Cardiac fibroblast (primary cell): ENCODE results near the gene CCDC120.
A peak's percentile ranks its signal among the peaks of the same experiment; 100 is the strongest.

Experiments used
- DNase-seq, 2 donors: peaks; one replicate each; pipeline versions ENCODE4 v3.0.0 to v3.0.0-alpha.2; 2010; ENCODE audit warnings: low read depth in 2 of 2
- H3K4me3 ChIP-seq, 2 donors: replicated peaks in 1 of 2; 1 replicate in 1 of 2; 2 replicates in 1 of 2; pipeline ENCODE4 v1.5.1; 2011; ENCODE audit warnings: low read depth in 2 of 2, low read length in 2 of 2, mild to moderate bottlenecking in 2 of 2, moderate library complexity in 1 of 2
- TF ChIP-seq, protein P1 (sequence below): IDR thresholded peaks from one replicate; pipeline ENCODE4 v1.5.1; 2011; ENCODE audit warnings: low read depth, mild to moderate bottlenecking, low read length, inconsistent platforms

Gene CCDC120

DNA sequence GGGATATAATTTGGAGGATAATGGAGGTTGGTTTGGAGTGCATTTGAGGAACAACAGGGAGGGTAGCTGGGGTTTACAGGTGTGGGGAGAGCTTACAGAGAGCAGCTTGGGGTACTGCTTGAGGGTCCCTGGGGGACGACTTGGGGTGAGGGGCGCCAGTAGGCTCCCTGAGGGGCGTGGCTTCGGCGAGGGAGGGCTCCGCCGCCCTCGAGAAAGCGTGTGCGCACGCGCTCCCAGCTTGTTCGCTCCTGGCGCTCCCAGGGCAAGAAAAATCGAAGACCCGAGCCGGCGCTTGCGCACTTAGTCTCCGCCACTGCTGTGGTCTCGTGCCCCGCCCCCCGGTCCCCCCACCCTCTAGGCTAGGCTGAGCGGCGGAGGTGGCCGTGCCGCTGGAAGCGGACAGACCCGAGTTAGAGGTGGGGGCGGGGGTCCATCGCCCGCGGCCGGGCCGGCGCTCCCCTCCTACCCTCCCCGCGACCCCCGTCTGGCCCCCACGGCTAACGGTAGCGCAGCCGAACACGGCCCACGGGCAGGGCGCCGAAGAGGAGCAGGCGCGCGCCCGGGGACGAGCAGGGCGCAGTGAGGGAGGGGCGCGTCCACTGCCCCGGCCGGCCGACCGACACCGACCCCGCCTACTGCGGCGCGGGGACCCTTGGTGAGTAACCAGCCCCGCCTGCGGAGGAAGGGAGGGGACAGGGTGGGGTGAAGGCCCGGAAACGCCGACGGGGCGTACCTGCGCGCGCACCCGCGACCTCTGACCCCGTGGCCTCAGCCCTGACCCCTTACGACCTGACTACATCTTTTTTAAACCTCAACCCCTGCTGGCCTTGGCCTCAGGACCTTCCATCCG lies 5.4 kb upstream of the CCDC120 start:
- peak overlapping the region; percentile 49 to 52 for H3K4me3 ChIP-seq
- TF ChIP-seq, protein P1, sequence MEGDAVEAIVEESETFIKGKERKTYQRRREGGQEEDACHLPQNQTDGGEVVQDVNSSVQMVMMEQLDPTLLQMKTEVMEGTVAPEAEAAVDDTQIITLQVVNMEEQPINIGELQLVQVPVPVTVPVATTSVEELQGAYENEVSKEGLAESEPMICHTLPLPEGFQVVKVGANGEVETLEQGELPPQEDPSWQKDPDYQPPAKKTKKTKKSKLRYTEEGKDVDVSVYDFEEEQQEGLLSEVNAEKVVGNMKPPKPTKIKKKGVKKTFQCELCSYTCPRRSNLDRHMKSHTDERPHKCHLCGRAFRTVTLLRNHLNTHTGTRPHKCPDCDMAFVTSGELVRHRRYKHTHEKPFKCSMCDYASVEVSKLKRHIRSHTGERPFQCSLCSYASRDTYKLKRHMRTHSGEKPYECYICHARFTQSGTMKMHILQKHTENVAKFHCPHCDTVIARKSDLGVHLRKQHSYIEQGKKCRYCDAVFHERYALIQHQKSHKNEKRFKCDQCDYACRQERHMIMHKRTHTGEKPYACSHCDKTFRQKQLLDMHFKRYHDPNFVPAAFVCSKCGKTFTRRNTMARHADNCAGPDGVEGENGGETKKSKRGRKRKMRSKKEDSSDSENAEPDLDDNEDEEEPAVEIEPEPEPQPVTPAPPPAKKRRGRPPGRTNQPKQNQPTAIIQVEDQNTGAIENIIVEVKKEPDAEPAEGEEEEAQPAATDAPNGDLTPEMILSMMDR: no peak
- peak; percentile 38 to 59 for DNase-seq

DNA sequence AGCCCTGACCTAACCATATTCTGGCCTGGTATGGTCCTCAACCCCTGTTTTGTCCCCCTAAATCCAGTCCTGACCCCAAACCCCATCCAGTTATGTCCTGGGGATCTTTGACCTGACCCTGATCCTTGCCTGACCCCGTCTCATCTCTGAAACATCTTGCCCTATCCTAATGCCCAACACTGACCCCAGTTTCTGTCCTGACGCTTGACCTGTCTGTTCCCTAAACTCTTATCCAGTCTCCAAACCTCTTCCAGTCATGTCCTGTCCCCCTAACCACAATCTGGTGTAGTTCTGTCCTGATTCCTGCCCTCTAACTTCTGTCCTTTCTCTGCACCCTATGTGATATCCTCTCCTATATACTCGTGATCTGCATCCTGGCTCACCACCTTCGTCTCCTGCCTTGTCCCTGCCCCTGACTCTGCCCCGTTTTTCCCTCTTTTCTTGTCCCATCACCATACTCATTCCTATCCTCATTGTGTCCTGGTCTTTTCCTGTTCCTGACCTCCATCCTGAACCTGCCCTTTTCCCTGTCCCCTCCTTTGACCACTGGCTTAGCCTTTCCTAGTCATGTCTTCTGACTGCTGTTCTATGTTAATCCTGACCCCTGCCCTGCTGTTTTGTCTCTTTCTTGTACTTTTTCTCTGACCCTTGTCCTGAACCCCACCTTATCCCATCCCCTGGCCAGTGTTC lies 4.6 kb upstream of the CCDC120 start:
- no peak for DNase-seq
- TF ChIP-seq, protein P1: no peak
- H3K4me3 ChIP-seq: peak overlapping the region; percentile 49 to 52

DNA sequence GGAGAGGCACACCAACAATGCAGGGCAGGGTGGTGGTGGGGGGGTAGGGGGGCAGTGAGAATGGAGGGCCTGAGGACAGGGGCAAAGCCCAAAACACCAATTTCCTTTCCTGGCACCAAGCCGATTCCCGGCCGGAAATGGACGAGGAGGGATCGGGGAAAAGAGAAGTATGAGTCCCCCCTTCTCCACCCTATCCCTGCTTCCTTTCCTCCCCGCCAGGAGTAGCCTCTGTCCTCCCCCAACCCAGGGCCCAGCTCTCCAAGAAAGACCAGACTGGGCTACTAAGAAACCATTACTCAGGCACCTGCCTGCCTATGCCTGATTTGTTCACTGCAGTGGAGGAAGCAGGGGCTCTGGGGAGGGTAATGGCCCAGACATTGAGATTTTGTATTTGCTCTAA lies 402 bp downstream of the CCDC120 start:
- H3K4me3 ChIP-seq: no peak overlapping the region
- DNase-seq: no peak

DNA sequence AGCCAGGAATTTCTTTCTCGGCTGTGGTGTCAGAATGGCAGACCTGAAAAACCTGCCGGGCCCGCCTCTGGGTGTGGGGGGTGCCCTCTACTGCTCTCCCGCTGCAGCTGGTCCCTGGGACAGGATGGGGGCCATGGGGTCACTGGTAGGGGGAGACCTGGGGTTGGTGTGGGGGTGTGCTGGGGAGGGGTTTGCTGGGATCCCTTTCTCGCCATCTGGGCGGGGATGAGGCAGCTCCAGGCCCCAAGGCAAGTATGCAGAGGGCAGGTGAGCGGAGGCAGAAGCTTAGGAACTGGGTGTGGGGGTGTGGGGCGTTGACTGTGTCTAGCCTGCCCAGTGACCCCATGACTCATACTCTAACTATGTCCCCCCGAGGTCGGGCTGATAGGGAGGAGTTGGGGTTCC lies 884 bp downstream of the CCDC120 start:
- DNase-seq: no peak
- TF ChIP-seq, protein P1: no peak
- H3K4me3 ChIP-seq: no peak overlapping the region

More for the DNA sequence above, 402 bp downstream of the CCDC120 start:
- TF ChIP-seq, protein P1: no peak

DNA sequence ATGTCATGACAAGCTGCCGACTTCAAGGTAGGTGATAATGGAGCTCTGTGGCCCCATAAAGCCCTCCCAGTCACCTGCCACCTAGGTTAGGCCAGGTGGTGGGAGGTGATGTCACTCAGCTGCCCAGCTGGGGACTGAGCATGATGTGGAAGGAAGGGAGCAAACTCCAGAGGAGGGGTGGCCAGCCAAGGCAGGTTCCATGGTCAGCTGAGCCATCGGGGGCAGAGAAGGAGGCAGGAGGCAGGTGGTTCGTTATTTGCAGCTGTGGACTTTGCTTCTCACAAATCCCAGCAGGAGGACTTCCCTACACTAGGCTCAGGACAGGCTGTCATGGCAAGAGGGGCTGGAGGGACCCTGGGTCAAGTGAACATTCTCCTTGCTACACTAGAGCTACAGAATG lies 2.1 kb downstream of the CCDC120 start:
- TF ChIP-seq, protein P1: no peak
- no peak overlapping the region for H3K4me3 ChIP-seq
- no peak for DNase-seq

DNA sequence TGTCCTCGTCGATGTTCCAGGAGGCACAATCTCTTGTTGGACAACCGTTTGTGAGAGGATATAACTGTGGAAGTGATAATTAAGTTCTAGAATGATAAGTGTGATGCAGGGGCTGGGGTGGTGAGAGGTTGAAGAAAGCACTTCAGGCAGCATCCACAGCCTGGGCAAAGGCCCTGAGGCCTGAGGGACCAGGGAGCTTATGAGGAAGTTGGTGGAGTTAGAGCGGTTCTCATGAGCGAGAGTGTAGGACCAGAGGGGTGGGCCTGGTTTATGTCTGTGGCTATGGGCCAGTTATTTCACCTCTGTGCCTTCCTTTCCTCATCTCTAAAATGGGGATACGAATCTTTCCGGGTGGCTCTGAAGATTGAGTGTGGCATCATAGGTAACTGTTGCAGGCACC lies 2.7 kb downstream of the CCDC120 start:
- no peak for DNase-seq
- TF ChIP-seq, protein P1: no peak
- no peak overlapping the region for H3K4me3 ChIP-seq
